Measurements from ENCODE around the gene PRKCH.
A peak's percentile ranks its signal among the peaks of the same experiment; 100 is the strongest.

The PRKCH gene

DNA sequence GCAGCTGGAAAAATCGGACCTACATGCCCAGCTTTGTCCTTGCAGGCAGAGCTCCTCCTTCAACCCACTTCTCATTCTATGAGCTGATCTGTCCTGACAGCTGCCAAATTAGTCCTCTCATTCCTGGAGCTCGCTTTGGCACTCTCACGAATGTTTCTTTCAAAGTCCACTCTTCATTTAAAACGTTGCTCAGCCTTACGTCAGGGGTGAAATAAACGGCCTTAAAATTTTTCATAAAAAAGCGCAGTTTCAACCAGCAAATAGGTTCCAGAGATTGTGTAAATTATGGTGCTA is 253.1 kb downstream of the PRKCH start:
- DNase-seq: no peak

GRCh38 chr14:61575126-61575525 is 253.7 kb downstream of the PRKCH start:
- DNase-seq: no peak

- DNase-seq: no peak
Measured at GRCh38 chr14:61575551-61576150, 254.3 kb downstream of the PRKCH start.

DNA sequence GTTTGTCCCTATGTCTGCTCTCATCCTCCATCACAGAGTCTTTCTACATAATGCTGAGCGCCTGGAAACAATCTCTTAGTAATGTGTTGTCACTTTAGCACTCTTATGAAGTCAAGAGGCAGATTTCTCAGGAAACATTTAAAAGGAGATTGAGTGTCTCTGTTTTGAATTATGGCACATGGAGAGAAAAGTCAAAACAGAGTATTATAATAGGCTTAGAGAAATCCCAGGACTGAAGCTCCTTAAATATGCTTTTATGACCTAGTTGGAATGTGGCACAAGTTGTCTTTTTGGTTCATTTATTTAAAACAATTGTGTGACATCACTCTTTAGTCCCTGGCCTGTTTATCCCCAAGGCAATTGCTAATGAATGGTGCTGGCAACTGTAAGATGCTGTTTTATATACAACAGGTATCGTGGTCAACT is 256.1 kb downstream of the PRKCH start:
- no peak for DNase-seq

- no peak for DNase-seq
Measured at GRCh38 chr14:61578745-61579144, 257.4 kb downstream of the PRKCH start.

DNA sequence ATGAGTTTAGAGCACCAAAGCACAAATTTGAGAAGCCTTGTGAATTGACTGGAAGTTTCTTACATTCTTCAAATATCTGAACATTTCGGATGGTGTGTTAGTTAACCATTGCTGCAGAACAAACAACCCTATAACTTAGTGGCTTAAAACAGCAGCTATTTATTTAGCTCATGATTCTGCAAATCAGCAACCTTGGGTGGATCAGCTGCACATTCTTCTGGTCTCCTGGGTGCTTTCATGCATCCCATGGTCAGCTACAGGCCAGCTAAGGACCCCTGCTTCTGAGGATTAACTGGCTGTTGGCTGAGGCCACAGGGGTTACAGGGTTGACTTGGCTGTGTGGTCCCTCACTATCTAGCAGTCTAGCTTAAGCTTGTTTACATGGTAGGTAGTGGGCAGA is 260.0 kb downstream of the PRKCH start:
- no peak for DNase-seq

DNA sequence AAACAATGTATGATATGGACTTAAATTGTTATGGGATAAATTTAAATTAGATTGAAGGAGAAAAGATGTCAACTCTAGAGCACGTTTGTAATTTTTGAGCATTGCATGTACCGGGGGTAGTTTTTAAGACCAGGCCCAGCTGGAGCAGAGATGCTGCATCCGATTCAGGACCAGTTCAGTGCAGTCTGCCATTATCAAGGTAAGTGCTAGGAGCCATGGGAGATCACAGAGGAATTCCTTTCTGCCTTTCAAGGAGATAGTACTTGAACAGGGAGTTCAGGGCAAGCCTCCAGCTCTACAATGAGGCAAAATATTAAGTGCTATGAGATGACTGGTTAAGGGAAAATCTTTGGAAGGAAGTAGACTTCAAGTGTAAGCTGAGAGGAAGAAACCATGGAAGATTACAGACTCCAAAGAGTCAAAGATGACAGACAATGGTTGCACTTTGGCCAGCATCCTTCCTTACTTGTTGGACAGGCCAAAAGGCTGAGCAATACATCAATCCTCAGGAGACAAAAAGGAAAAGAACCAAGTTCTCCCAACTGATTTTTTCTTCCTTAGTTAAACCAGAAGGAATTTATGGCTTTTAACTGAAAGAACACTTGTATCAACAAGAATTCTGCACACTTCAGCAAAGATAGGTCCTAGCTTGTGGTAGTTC is 260.7 kb downstream of the PRKCH start:
- no peak for DNase-seq

- no peak for DNase-seq
Measured at GRCh38 chr14:61582815-61583214, 261.4 kb downstream of the PRKCH start.

GRCh38 chr14:61584331-61584741 is 263.0 kb downstream of the PRKCH start:
- DNase-seq: no peak

DNA sequence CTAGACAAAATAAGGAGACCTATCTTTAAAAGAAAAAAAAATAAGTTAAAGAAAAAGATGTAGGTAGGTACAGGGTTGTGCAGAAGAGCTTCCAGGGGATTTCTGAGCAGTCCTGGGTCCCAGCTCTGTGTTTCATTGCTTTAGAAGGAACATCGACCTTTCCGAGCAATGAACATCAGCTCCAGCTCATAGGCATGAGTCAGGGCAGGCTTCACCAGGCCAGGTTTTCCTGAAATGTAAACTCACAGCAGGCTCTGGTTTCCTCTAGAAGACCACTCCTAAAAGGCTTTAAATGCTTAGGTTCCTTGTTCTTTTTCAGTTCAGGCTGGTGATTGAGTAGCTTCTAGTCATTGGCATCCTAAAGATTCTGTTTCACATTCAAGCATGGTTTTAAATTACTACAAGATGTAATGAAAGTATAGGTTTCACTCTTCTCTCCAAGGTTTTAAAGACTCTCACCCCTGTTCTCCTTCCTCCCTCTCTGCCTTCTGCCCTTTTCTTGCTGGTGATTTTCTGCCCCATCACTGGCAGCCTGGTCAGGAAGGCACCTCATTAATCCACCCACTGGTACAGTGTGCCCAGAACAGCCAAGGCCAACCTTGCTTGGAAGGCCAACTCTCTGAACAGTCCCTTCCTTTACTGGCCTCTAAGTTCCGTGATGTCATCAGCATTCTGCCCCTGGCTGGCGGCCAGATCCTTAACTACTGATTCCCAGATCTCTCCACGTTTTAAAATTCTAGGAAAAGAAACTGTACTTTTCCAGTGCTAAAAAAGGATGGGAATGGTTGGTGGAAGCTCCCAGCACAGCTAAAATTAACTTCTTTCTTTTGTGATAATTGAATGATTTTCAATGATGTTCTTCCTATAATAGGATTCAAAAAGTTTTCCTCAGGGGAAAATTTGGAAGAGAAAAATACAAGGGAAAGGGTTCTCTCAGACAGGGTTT is 264.5 kb downstream of the PRKCH start:
- no peak for DNase-seq

DNA sequence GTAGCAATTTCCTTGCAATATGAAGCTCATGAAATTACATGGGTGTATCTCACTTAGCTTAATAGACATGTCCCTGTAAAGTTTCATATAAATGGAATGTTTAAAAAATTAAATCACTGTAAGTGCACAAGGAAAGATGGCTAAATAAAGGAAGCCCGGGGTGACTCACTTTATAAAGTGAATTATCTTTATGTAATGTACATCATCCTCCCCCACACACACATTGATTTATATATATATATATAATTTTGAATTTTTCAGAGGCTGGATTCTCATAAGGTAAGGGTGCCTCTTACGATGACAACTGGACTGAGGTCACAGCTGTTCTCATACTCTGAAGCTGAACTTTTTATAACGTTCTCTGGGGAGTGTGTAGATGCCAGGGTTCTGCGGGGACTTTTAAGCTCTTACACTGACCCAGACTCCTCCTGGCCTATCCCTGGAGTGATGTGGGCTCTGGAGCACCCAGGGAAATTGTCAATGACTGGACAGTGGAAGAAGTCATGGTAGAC is 265.2 kb downstream of the PRKCH start:
- no peak for DNase-seq

- no peak for DNase-seq
Measured at GRCh38 chr14:61587081-61587713, 265.8 kb downstream of the PRKCH start.

- DNase-seq: no peak
Measured at GRCh38 chr14:61588419-61588901, 267.1 kb downstream of the PRKCH start.

GRCh38 chr14:61589691-61590581 is 268.6 kb downstream of the PRKCH start:
- no peak for DNase-seq

DNA sequence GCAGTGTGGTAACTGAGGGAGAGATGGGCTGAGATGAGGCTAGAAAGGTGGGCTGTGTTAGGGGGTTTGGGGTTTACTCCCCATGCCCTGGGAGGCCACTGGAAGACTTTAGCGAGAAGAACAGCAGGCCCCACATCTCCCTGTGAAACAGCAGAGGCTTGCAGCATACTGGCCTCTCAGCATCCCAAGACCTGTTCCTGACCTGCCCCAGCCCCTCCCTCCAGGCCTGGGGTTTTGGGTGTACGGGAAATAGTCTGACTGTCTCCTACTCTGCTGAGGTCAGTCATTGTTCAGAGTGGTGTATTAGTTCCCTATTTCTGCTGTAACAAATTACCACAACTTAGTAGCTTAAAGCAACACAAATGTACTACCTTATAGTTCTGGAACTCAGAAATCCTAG is 270.5 kb downstream of the PRKCH start:
- peak; percentile 66 for DNase-seq

GRCh38 chr14:61593330-61593729 is 272.0 kb downstream of the PRKCH start:
- DNase-seq: no peak

- no peak for DNase-seq
Measured at GRCh38 chr14:61596990-61597389, 275.6 kb downstream of the PRKCH start.

DNA sequence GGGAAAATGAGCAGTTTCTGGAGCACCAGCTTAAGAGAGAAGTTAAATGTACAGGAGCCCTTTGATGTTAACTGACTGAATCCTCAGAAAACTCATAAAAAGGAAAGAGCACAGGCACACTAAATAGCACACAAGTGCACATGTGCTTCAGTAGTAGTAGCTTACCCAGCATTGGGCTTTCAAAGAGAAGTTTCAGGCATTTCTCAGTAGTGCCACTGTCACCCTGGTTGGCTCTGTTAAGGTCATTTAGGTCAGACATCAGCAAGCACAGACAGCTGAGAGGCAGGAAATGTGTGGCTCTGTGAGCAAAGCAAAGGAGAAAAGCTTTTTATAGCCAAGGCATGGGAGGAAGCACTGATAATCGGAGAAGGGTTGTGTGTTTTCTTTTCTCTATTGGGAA is 277.6 kb downstream of the PRKCH start:
- DNase-seq: no peak

DNA sequence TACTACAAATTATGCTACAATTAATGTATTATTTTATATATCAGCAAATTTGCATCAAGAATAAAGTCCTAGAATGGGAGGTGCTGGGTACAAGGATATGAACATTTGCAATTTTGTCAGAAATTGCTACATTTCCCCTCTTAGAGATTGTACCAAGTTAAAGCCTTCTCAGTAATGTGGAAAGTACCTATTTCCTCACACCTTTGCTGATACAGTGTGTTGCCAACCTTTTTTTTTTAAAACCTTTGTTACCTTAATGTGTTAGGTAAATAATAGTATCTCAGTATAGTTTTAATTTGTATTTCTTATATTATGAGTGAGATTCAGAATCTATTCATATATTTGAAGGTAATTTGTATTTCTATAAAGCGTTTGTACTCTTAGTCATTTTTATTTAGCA is 278.6 kb downstream of the PRKCH start:
- no peak for DNase-seq

All from CD4-positive, alpha-beta T cell treated with Interferon gamma for 1 hour (primary cell).